Measurements from ENCODE around the gene BPIFB1. TPM values are rescaled to one million over a fixed set of nuclear protein-coding genes. Genes with fewer than 3 reads are reported as not detected.

The BPIFB1 gene
- total and polyA plus RNA-seq, 4 donors = 0.13 to 0.36 (median 0.28) TPM; not detected in 1

- 81% methylated on average over 8 of the region's 11 CpGs for WGBS (ENCODE audit: insufficient coverage)
- peaks cover 30% of the 10 kb centered on the region for H3K36me3 ChIP-seq (ENCODE audit: control insufficient read depth, insufficient read depth, low read length)
- DNase-seq (ENCODE audit: low read depth in 4 of 6, low spot score in 6 of 6) = no peak
Measured at GRCh38 chr20:33348136-33348937, 65.3 kb downstream of the BPIFB1 start.

DNA sequence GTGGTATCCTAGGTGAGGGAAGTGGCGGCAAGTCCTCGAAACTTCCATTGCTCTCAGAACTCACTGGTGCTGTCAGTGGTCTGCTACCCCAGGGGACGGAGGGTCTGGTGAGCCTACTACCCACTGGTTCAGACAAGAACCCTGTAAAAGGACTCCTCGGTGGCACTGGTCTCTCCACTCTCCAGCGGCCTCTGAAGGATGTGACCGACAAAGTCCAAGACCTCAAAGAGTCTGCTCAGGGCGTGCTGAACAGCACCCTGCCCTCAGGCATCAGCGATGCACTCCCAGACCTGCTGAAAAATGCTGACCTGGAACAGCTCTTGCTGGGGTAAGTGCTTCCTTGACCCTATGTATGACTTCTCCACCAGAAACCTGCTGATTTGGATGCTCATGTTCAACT lies 66.5 kb downstream of the BPIFB1 start:
- no peak for DNase-seq (ENCODE audit: low read depth in 4 of 6, low spot score in 6 of 6)
- no peaks in the 10 kb centered on the region for H3K9me3 ChIP-seq (ENCODE audit: control insufficient read depth, insufficient read depth, low read length)
- 99% methylated on average over 8 of the region's 8 CpGs for WGBS (ENCODE audit: insufficient coverage)
- H3K27me3 ChIP-seq (ENCODE audit: control insufficient read depth, insufficient read depth, low read length) = no peaks in the 10 kb centered on the region
- H3K4me1 ChIP-seq (ENCODE audit: control insufficient read depth, insufficient read depth, low read length) = no peaks in the 10 kb centered on the region
- H3K27ac ChIP-seq (ENCODE audit: low read depth, low read length) = no peak overlapping the region
- no peak overlapping the region for H3K4me3 ChIP-seq (ENCODE audit: low read depth, low read length)
- peaks cover 33% of the 10 kb centered on the region for H3K36me3 ChIP-seq (ENCODE audit: control insufficient read depth, insufficient read depth, low read length)

More at GRCh38 chr20:33348136-33348937, 65.3 kb downstream of the BPIFB1 start:
- Histone ChIP-seq H3K27me3 (ENCODE audit: control insufficient read depth, insufficient read depth, low read length) (no peaks in the 10 kb centered on the region), H3K4me1 (ENCODE audit: control insufficient read depth, insufficient read depth, low read length) (no peaks in the 10 kb centered on the region), H3K9me3 (ENCODE audit: control insufficient read depth, insufficient read depth, low read length) (no peaks in the 10 kb centered on the region), H3K4me3 (ENCODE audit: low read depth, low read length) (no peak overlapping the region), H3K27ac (ENCODE audit: low read depth, low read length) (no peak overlapping the region)

- DNase-seq (ENCODE audit: low read depth in 4 of 6, low spot score in 6 of 6) = no peak
- peaks cover 42% of the 10 kb centered on the region for H3K36me3 ChIP-seq (ENCODE audit: control insufficient read depth, insufficient read depth, low read length)
- 67% methylated on average over 3 of the region's 3 CpGs for WGBS (ENCODE audit: insufficient coverage)
Measured at GRCh38 chr20:33351696-33352095, 68.7 kb downstream of the BPIFB1 start.

GRCh38 chr20:33352258-33353012 lies 69.4 kb downstream of the BPIFB1 start:
- DNase-seq (ENCODE audit: low read depth in 4 of 6, low spot score in 6 of 6) = no peak
- Histone ChIP-seq H3K27ac (ENCODE audit: low read depth, low read length) (no peak overlapping the region), H3K27me3 (ENCODE audit: control insufficient read depth, insufficient read depth, low read length) (no peaks in the 10 kb centered on the region), H3K9me3 (ENCODE audit: control insufficient read depth, insufficient read depth, low read length) (no peaks in the 10 kb centered on the region), H3K36me3 (ENCODE audit: control insufficient read depth, insufficient read depth, low read length) (peaks cover 48% of the 10 kb centered on the region), H3K4me1 (ENCODE audit: control insufficient read depth, insufficient read depth, low read length) (no peaks in the 10 kb centered on the region), H3K4me3 (ENCODE audit: low read depth, low read length) (no peak overlapping the region)
- WGBS (ENCODE audit: insufficient coverage) = 77% methylated on average over 12 of the region's 16 CpGs

More at GRCh38 chr20:33351696-33352095, 68.7 kb downstream of the BPIFB1 start:
- Histone ChIP-seq H3K9me3 (ENCODE audit: control insufficient read depth, insufficient read depth, low read length) (no peaks in the 10 kb centered on the region), H3K4me1 (ENCODE audit: control insufficient read depth, insufficient read depth, low read length) (no peaks in the 10 kb centered on the region), H3K4me3 (ENCODE audit: low read depth, low read length) (no peak overlapping the region), H3K27ac (ENCODE audit: low read depth, low read length) (no peak overlapping the region), H3K27me3 (ENCODE audit: control insufficient read depth, insufficient read depth, low read length) (no peaks in the 10 kb centered on the region)

GRCh38 chr20:33353013-33353402 lies 70.0 kb downstream of the BPIFB1 start:
- peaks cover 48% of the 10 kb centered on the region for H3K36me3 ChIP-seq (ENCODE audit: control insufficient read depth, insufficient read depth, low read length)
- 90% methylated on average over 3 of the region's 4 CpGs for WGBS (ENCODE audit: insufficient coverage)

More at GRCh38 chr20:33353013-33353402, 70.0 kb downstream of the BPIFB1 start:
- no peak overlapping the region for H3K27ac ChIP-seq (ENCODE audit: low read depth, low read length)
- no peak overlapping the region for H3K4me3 ChIP-seq (ENCODE audit: low read depth, low read length)
- no peaks in the 10 kb centered on the region for H3K27me3 ChIP-seq (ENCODE audit: control insufficient read depth, insufficient read depth, low read length)
- no peak for DNase-seq (ENCODE audit: low read depth in 4 of 6, low spot score in 6 of 6)
- no peaks in the 10 kb centered on the region for H3K9me3 ChIP-seq (ENCODE audit: control insufficient read depth, insufficient read depth, low read length)
- no peaks in the 10 kb centered on the region for H3K4me1 ChIP-seq (ENCODE audit: control insufficient read depth, insufficient read depth, low read length)

Other genes starting within 250 kb of the BPIFB1 start
- under 1 TPM in 1 of 2 donors, not detected in 1; 0.17 TPM for gene BPIFB3, start 229.3 kb upstream of the BPIFB1 start, total RNA-seq
- gene BPIFB3, start 229.3 kb upstream of the BPIFB1 start, polyA plus RNA-seq (ENCODE audit: insufficient read length in 2 of 2) = not detected
- under 1 TPM in 1 of 2 donors, not detected in 1; 0.44 TPM for gene BPIFB4, start 203.6 kb upstream of the BPIFB1 start, total RNA-seq
- gene BPIFB4, start 203.6 kb upstream of the BPIFB1 start, polyA plus RNA-seq (ENCODE audit: insufficient read length in 2 of 2) = under 1 TPM; 0.24 to 0.32 TPM
- under 1 TPM in 1 of 2 donors, not detected in 1; 0.11 TPM for gene BPIFA2, start 115.1 kb upstream of the BPIFB1 start, total RNA-seq
- gene BPIFA2, start 115.1 kb upstream of the BPIFB1 start, polyA plus RNA-seq (ENCODE audit: insufficient read length in 2 of 2) = under 1 TPM in 1 of 2 donors, not detected in 1; 0.15 TPM
- gene BPIFA3, start 65.9 kb upstream of the BPIFB1 start, total RNA-seq = not detected
- not detected for gene BPIFA3, start 65.9 kb upstream of the BPIFB1 start, polyA plus RNA-seq (ENCODE audit: insufficient read length in 2 of 2)
- not detected for gene BPIFA1, start 47.2 kb upstream of the BPIFB1 start, total RNA-seq
- gene BPIFA1, start 47.2 kb upstream of the BPIFB1 start, polyA plus RNA-seq (ENCODE audit: insufficient read length in 2 of 2) = not detected
- gene CDK5RAP1, start 118.3 kb downstream of the BPIFB1 start, total RNA-seq = 10 to 100 TPM; 24.1 to 45.3 TPM
- 10 to 100 TPM; 33.3 to 45.3 TPM for gene CDK5RAP1, start 118.3 kb downstream of the BPIFB1 start, polyA plus RNA-seq (ENCODE audit: insufficient read length in 2 of 2)
- gene SNTA1, start 160.5 kb downstream of the BPIFB1 start, total RNA-seq = 10 to 100 TPM; 20.8 to 87.9 TPM
- 10 to 100 TPM; 22.0 to 35.3 TPM for gene SNTA1, start 160.5 kb downstream of the BPIFB1 start, polyA plus RNA-seq (ENCODE audit: insufficient read length in 2 of 2)
- 10 to 100 TPM; 14.5 to 15.3 TPM for gene CBFA2T2, start 206.9 kb downstream of the BPIFB1 start, total RNA-seq
- 10 to 100 TPM; 22.9 to 33.3 TPM for gene CBFA2T2, start 206.9 kb downstream of the BPIFB1 start, polyA plus RNA-seq (ENCODE audit: insufficient read length in 2 of 2)